T1000 (cell line): ENCODE measurements around the gene SRC.

Experiments
- DNase-seq: peaks from one replicate; lab custom pipeline; 2025; ENCODE audit warnings: mixed read lengths; lab: John Stamatoyannopoulos, UW

SRC gene

GRCh38 chr20:37345339-37346235 lies at the start of gene SRC:
TSS of gene SRC (plus strand) at chr20:37346140. CDS start at chr20:37384154, 38,014 bp downstream.
- DNase-seq: peak; percentile 45

- no peak for DNase-seq
These were observed 49.6 kb upstream of the SRC start for GRCh38 chr20:37296371-37296770.

GRCh38 chr20:37297066-37297736 lies 48.7 kb upstream of the SRC start:
- no peak for DNase-seq

- no peak for DNase-seq
These were observed 47.6 kb upstream of the SRC start for GRCh38 chr20:37298190-37298939.

- no peak for DNase-seq
These were observed 46.0 kb upstream of the SRC start for GRCh38 chr20:37299718-37300528.

GRCh38 chr20:37301120-37301519 lies 44.8 kb upstream of the SRC start:
- DNase-seq: no peak

GRCh38 chr20:37301558-37301957 lies 44.4 kb upstream of the SRC start:
- no peak for DNase-seq

- no peak for DNase-seq
These were observed 43.0 kb upstream of the SRC start for GRCh38 chr20:37302981-37303380.

GRCh38 chr20:37303637-37304036 lies 42.3 kb upstream of the SRC start:
- DNase-seq: no peak

- DNase-seq: no peak
These were observed 40.9 kb upstream of the SRC start for GRCh38 chr20:37305079-37305478.

- no peak for DNase-seq
These were observed 40.1 kb upstream of the SRC start for GRCh38 chr20:37305839-37306238.

- no peak for DNase-seq
These were observed 37.6 kb upstream of the SRC start for GRCh38 chr20:37308086-37309050.

GRCh38 chr20:37309290-37309689 lies 36.6 kb upstream of the SRC start:
- DNase-seq: no peak

GRCh38 chr20:37309936-37310590 lies 35.9 kb upstream of the SRC start:
- DNase-seq: no peak

- DNase-seq: no peak
These were observed 35.0 kb upstream of the SRC start for GRCh38 chr20:37310951-37311350.

GRCh38 chr20:37311710-37312355 lies 34.1 kb upstream of the SRC start:
- no peak for DNase-seq

- DNase-seq: no peak
These were observed 32.3 kb upstream of the SRC start for GRCh38 chr20:37313546-37314091.

GRCh38 chr20:37314099-37314498 lies 31.8 kb upstream of the SRC start:
- DNase-seq: no peak

GRCh38 chr20:37314617-37315016 lies 31.3 kb upstream of the SRC start:
- no peak for DNase-seq
